ENCODE results near the gene KISS1. TPM values are rescaled to one million over a fixed set of nuclear protein-coding genes. Genes with fewer than 3 reads are reported as not detected.

Gene KISS1
- total RNA-seq, 1 experiment from 2014 or later, result not detected

- no peak within 1 kb of the TSS for H3K4me3 ChIP-seq (ENCODE audit: low read length)
Observed at GRCh38 chr1:204213668-204214662, 17.7 kb upstream of the KISS1 start, which contains the start of gene GOLT1A. TSS of gene GOLT1A (minus strand) at chr1:204213988. CDS start at chr1:204213906, 82 bp downstream.

GRCh38 chr1:204212715-204213114 is 16.4 kb upstream of the KISS1 start:
- Histone ChIP-seq H4K20me1 (ENCODE audit: insufficient read depth, low read depth, low read length) (no peaks in the 10 kb centered on the region), H3K9ac (ENCODE audit: low read length) (no peak overlapping the region), H3K9me2 (replicated peaks; ENCODE audit: insufficient read depth, low read length) (no peaks in the 10 kb centered on the region), H3K9me3 (ENCODE audit: low read length) (no peaks in the 10 kb centered on the region), H3K27ac (ENCODE audit: low read length) (no peak overlapping the region), H3K79me2 (ENCODE audit: low read length) (no peaks in the 10 kb centered on the region), H3K4me1 (ENCODE audit: low read length) (no peaks in the 10 kb centered on the region), H2AFZ (ENCODE audit: low read length) (no peak overlapping the region), H3K4me2 (ENCODE audit: low read depth, low read length, poor library complexity, severe bottlenecking) (no peak overlapping the region), H3K36me3 (ENCODE audit: insufficient read depth, low read length) (no peaks in the 10 kb centered on the region), H3K4me3 (ENCODE audit: low read length) (no peak overlapping the region), H3K27me3 (ENCODE audit: low read length) (no peaks in the 10 kb centered on the region)
- no peak for DNase-seq

More at GRCh38 chr1:204213668-204214662, 17.7 kb upstream of the KISS1 start, which contains the start of gene GOLT1A:
- Histone ChIP-seq H3K79me2 (ENCODE audit: low read length) (no peaks in the 10 kb centered on the region), H2AFZ (ENCODE audit: low read length) (no peak within 1 kb of the TSS), H3K9me2 (replicated peaks; ENCODE audit: insufficient read depth, low read length) (no peaks in the 10 kb centered on the region), H4K20me1 (ENCODE audit: insufficient read depth, low read depth, low read length) (no peaks in the 10 kb centered on the region), H3K4me1 (ENCODE audit: low read length) (no peaks in the 10 kb centered on the region), H3K27me3 (ENCODE audit: low read length) (no peaks in the 10 kb centered on the region), H3K9me3 (ENCODE audit: low read length) (no peaks in the 10 kb centered on the region), H3K36me3 (ENCODE audit: insufficient read depth, low read length) (no peaks in the 10 kb centered on the region), H3K4me2 (ENCODE audit: low read depth, low read length, poor library complexity, severe bottlenecking) (no peak within 1 kb of the TSS), H3K27ac (ENCODE audit: low read length) (no peak within 1 kb of the TSS), H3K9ac (ENCODE audit: low read length) (no peak within 1 kb of the TSS)
- DNase-seq, result no peak

GRCh38 chr1:204211046-204211445 is 14.8 kb upstream of the KISS1 start:
- H3K79me2 ChIP-seq (ENCODE audit: low read length), result no peaks in the 10 kb centered on the region
- no peak overlapping the region for H3K4me2 ChIP-seq (ENCODE audit: low read depth, low read length, poor library complexity, severe bottlenecking)
- no peaks in the 10 kb centered on the region for H3K9me2 ChIP-seq (replicated peaks; ENCODE audit: insufficient read depth, low read length)
- H4K20me1 ChIP-seq (ENCODE audit: insufficient read depth, low read depth, low read length), result no peaks in the 10 kb centered on the region
- no peak overlapping the region for H3K9ac ChIP-seq (ENCODE audit: low read length)
- H2AFZ ChIP-seq (ENCODE audit: low read length), result no peak overlapping the region
- no peaks in the 10 kb centered on the region for H3K27me3 ChIP-seq (ENCODE audit: low read length)
- DNase-seq, result no peak
- H3K27ac ChIP-seq (ENCODE audit: low read length), result no peak overlapping the region
- H3K4me3 ChIP-seq (ENCODE audit: low read length), result no peak overlapping the region
- no peaks in the 10 kb centered on the region for H3K9me3 ChIP-seq (ENCODE audit: low read length)
- no peaks in the 10 kb centered on the region for H3K36me3 ChIP-seq (ENCODE audit: insufficient read depth, low read length)
- no peaks in the 10 kb centered on the region for H3K4me1 ChIP-seq (ENCODE audit: low read length)

- H3K36me3 ChIP-seq (ENCODE audit: insufficient read depth, low read length), result no peaks in the 10 kb centered on the region
- DNase-seq, result peak; percentile 76
- H3K9me2 ChIP-seq (replicated peaks; ENCODE audit: insufficient read depth, low read length), result no peaks in the 10 kb centered on the region
- H3K27me3 ChIP-seq (ENCODE audit: low read length), result no peaks in the 10 kb centered on the region
- no peaks in the 10 kb centered on the region for H3K9me3 ChIP-seq (ENCODE audit: low read length)
- H3K4me2 ChIP-seq (ENCODE audit: low read depth, low read length, poor library complexity, severe bottlenecking), result no peak overlapping the region
- H3K27ac ChIP-seq (ENCODE audit: low read length), result no peak overlapping the region
- H3K4me3 ChIP-seq (ENCODE audit: low read length), result no peak overlapping the region
- no peaks in the 10 kb centered on the region for H3K79me2 ChIP-seq (ENCODE audit: low read length)
- no peak overlapping the region for H2AFZ ChIP-seq (ENCODE audit: low read length)
- no peaks in the 10 kb centered on the region for H4K20me1 ChIP-seq (ENCODE audit: insufficient read depth, low read depth, low read length)
- H3K4me1 ChIP-seq (ENCODE audit: low read length), result no peaks in the 10 kb centered on the region
- no peak overlapping the region for H3K9ac ChIP-seq (ENCODE audit: low read length)
Observed at GRCh38 chr1:204207136-204207616, 10.9 kb upstream of the KISS1 start.

- H3K4me2 ChIP-seq (ENCODE audit: low read depth, low read length, poor library complexity, severe bottlenecking), result no peak overlapping the region
- H3K27me3 ChIP-seq (ENCODE audit: low read length), result no peaks in the 10 kb centered on the region
- H3K9me3 ChIP-seq (ENCODE audit: low read length), result no peaks in the 10 kb centered on the region
- no peak overlapping the region for H3K4me3 ChIP-seq (ENCODE audit: low read length)
- H3K4me1 ChIP-seq (ENCODE audit: low read length), result no peaks in the 10 kb centered on the region
- H3K9ac ChIP-seq (ENCODE audit: low read length), result no peak overlapping the region
- no peak overlapping the region for H2AFZ ChIP-seq (ENCODE audit: low read length)
- DNase-seq, result no peak
- H3K36me3 ChIP-seq (ENCODE audit: insufficient read depth, low read length), result no peaks in the 10 kb centered on the region
- no peaks in the 10 kb centered on the region for H3K79me2 ChIP-seq (ENCODE audit: low read length)
- no peaks in the 10 kb centered on the region for H3K9me2 ChIP-seq (replicated peaks; ENCODE audit: insufficient read depth, low read length)
- H3K27ac ChIP-seq (ENCODE audit: low read length), result no peak overlapping the region
- no peaks in the 10 kb centered on the region for H4K20me1 ChIP-seq (ENCODE audit: insufficient read depth, low read depth, low read length)
Observed at GRCh38 chr1:204206121-204206520, 9.8 kb upstream of the KISS1 start.

GRCh38 chr1:204205486-204205885 is 9.2 kb upstream of the KISS1 start:
- Histone ChIP-seq H3K36me3 (ENCODE audit: insufficient read depth, low read length) (no peaks in the 10 kb centered on the region), H3K27ac (ENCODE audit: low read length) (no peak overlapping the region), H3K27me3 (ENCODE audit: low read length) (no peaks in the 10 kb centered on the region), H3K9me2 (replicated peaks; ENCODE audit: insufficient read depth, low read length) (no peaks in the 10 kb centered on the region), H3K79me2 (ENCODE audit: low read length) (no peaks in the 10 kb centered on the region), H3K4me1 (ENCODE audit: low read length) (no peaks in the 10 kb centered on the region), H3K4me3 (ENCODE audit: low read length) (no peak overlapping the region), H4K20me1 (ENCODE audit: insufficient read depth, low read depth, low read length) (no peaks in the 10 kb centered on the region), H3K9me3 (ENCODE audit: low read length) (no peaks in the 10 kb centered on the region), H3K9ac (ENCODE audit: low read length) (no peak overlapping the region), H2AFZ (ENCODE audit: low read length) (no peak overlapping the region), H3K4me2 (ENCODE audit: low read depth, low read length, poor library complexity, severe bottlenecking) (no peak overlapping the region)
- no peak for DNase-seq

- H3K9ac ChIP-seq (ENCODE audit: low read length), result no peak overlapping the region
- no peak overlapping the region for H3K4me3 ChIP-seq (ENCODE audit: low read length)
- no peaks in the 10 kb centered on the region for H3K9me2 ChIP-seq (replicated peaks; ENCODE audit: insufficient read depth, low read length)
- no peak overlapping the region for H2AFZ ChIP-seq (ENCODE audit: low read length)
- no peak for DNase-seq
- H3K27me3 ChIP-seq (ENCODE audit: low read length), result no peaks in the 10 kb centered on the region
- H4K20me1 ChIP-seq (ENCODE audit: insufficient read depth, low read depth, low read length), result no peaks in the 10 kb centered on the region
- H3K27ac ChIP-seq (ENCODE audit: low read length), result no peak overlapping the region
- no peaks in the 10 kb centered on the region for H3K79me2 ChIP-seq (ENCODE audit: low read length)
- H3K4me1 ChIP-seq (ENCODE audit: low read length), result no peaks in the 10 kb centered on the region
- no peak overlapping the region for H3K4me2 ChIP-seq (ENCODE audit: low read depth, low read length, poor library complexity, severe bottlenecking)
- no peaks in the 10 kb centered on the region for H3K36me3 ChIP-seq (ENCODE audit: insufficient read depth, low read length)
- no peaks in the 10 kb centered on the region for H3K9me3 ChIP-seq (ENCODE audit: low read length)
Observed at GRCh38 chr1:204204944-204205343, 8.7 kb upstream of the KISS1 start.

- H3K9me2 ChIP-seq (replicated peaks; ENCODE audit: insufficient read depth, low read length), result no peaks in the 10 kb centered on the region
- H2AFZ ChIP-seq (ENCODE audit: low read length), result no peak overlapping the region
- H3K27ac ChIP-seq (ENCODE audit: low read length), result no peak overlapping the region
- H3K9ac ChIP-seq (ENCODE audit: low read length), result no peak overlapping the region
- no peaks in the 10 kb centered on the region for H3K36me3 ChIP-seq (ENCODE audit: insufficient read depth, low read length)
- no peaks in the 10 kb centered on the region for H3K27me3 ChIP-seq (ENCODE audit: low read length)
- H3K9me3 ChIP-seq (ENCODE audit: low read length), result no peaks in the 10 kb centered on the region
- H4K20me1 ChIP-seq (ENCODE audit: insufficient read depth, low read depth, low read length), result no peaks in the 10 kb centered on the region
- no peak overlapping the region for H3K4me3 ChIP-seq (ENCODE audit: low read length)
- no peak overlapping the region for H3K4me2 ChIP-seq (ENCODE audit: low read depth, low read length, poor library complexity, severe bottlenecking)
- H3K4me1 ChIP-seq (ENCODE audit: low read length), result no peaks in the 10 kb centered on the region
- no peaks in the 10 kb centered on the region for H3K79me2 ChIP-seq (ENCODE audit: low read length)
- DNase-seq, result no peak
Observed at GRCh38 chr1:204203206-204203767, 7.0 kb upstream of the KISS1 start.

Measured in Karpas-422 (cell line).